Liver (tissue), 9 donors: Measurements from ENCODE around the gene XIAP. TPM values are rescaled to one million over a fixed set of nuclear protein-coding genes. Genes with fewer than 3 reads are reported as not detected.

Experiments
- DNase-seq: peaks from one replicate; pipeline ENCODE4 v3.0.0-alpha.2; 2017; ENCODE audit warnings: low spot score
- H3K27ac ChIP-seq, 2 donors: one replicate each; pipeline ENCODE4 v1.7.0; 2013; ENCODE audit warnings: inconsistent platforms in 2 of 2, low read length in 2 of 2, control low read depth in 1 of 2, low read depth in 1 of 2, mild to moderate bottlenecking in 1 of 2
- H3K27me3 ChIP-seq, 4 donors: one replicate each; pipeline versions ENCODE4 v1.6.1 to v1.7.0; 2013; ENCODE audit warnings: low read length in 3 of 4, inconsistent platforms in 1 of 4, mild to moderate bottlenecking in 1 of 4, moderate library complexity in 1 of 4; ENCODE audit not compliant: control insufficient read depth in 4 of 4, insufficient read depth in 4 of 4
- H3K36me3 ChIP-seq, 4 donors: one replicate each; pipeline versions ENCODE4 v1.6.1 to v1.7.0; 2013; ENCODE audit warnings: low read length in 3 of 4, mild to moderate bottlenecking in 3 of 4, low read depth in 1 of 4, moderate library complexity in 1 of 4; ENCODE audit not compliant: control insufficient read depth in 4 of 4, insufficient read depth in 3 of 4
- H3K4me1 ChIP-seq, 4 donors: one replicate each; pipeline versions ENCODE4 v1.6.1 to v1.7.0; 2013; ENCODE audit warnings: low read length in 3 of 4, mild to moderate bottlenecking in 3 of 4, moderate library complexity in 1 of 4; ENCODE audit not compliant: control insufficient read depth in 4 of 4, insufficient read depth in 4 of 4
- H3K4me3 ChIP-seq, 3 donors: one replicate each; pipeline versions ENCODE4 v1.6.1 to v1.7.0; 2013; ENCODE audit warnings: low read length in 3 of 3, control low read depth in 1 of 3, low read depth in 1 of 3, mild to moderate bottlenecking in 1 of 3
- H3K9ac ChIP-seq, 2 donors: one replicate each; pipeline ENCODE4 v1.7.0; 2013; ENCODE audit warnings: low read length in 2 of 2, mild to moderate bottlenecking in 2 of 2, moderate library complexity in 2 of 2, control low read depth in 1 of 2, low read depth in 1 of 2
- H3K9me3 ChIP-seq, 4 donors: one replicate each; pipeline versions ENCODE4 v1.6.1 to v1.7.0; 2013; ENCODE audit warnings: low read length in 3 of 4; ENCODE audit not compliant: control insufficient read depth in 4 of 4
- CTCF ChIP-seq: fragments of 150-350 bp; IDR thresholded peaks from 2 replicates; pipeline ENCODE4 v1.5.1; 2017; ENCODE audit warnings: improper control_type of control experiment, low read depth, low read length; ENCODE audit not compliant: missing input control
- EGR1 ChIP-seq, 2 donors: IDR thresholded peaks; 2 replicates each; pipeline ENCODE4 v1.6.1; 2016 to 2018; ENCODE audit warnings: antibody characterized with exemption in 2 of 2, low read depth in 2 of 2
- FOXA1 ChIP-seq: IDR thresholded peaks from 2 replicates; pipeline ENCODE4 v1.6.1; 2016; ENCODE audit warnings: antibody characterized with exemption
- FOXA2 ChIP-seq: IDR thresholded peaks from 2 replicates; pipeline ENCODE4 v1.6.1; 2016; ENCODE audit warnings: antibody characterized with exemption
- GABPA ChIP-seq, 2 donors: IDR thresholded peaks in 1 of 2; conservative IDR thresholded peaks in 1 of 2; 2 replicates each; pipeline ENCODE4 v1.6.1; 2016; ENCODE audit warnings: antibody characterized with exemption in 2 of 2, mild to moderate bottlenecking in 1 of 2, moderate library complexity in 1 of 2
- HNF4A ChIP-seq, 2 donors: conservative IDR thresholded peaks; 2 replicates each; pipeline ENCODE4 v1.6.1; 2016; ENCODE audit warnings: antibody characterized with exemption in 2 of 2, mild to moderate bottlenecking in 2 of 2
- HNF4G ChIP-seq: IDR thresholded peaks from 2 replicates; pipeline ENCODE4 v1.6.1; 2016; ENCODE audit warnings: antibody characterized with exemption
- JUND ChIP-seq, 2 donors: IDR thresholded peaks; 2 replicates each; pipeline ENCODE4 v1.6.1; 2016; ENCODE audit warnings: antibody characterized with exemption in 2 of 2
- NR2F2 ChIP-seq: IDR thresholded peaks from 2 replicates; pipeline ENCODE4 v1.6.1; 2016; ENCODE audit warnings: antibody characterized with exemption
- RAD21 ChIP-seq, 2 donors: IDR thresholded peaks; 2 replicates each; pipeline ENCODE4 v1.6.1; 2016; ENCODE audit warnings: antibody characterized with exemption in 2 of 2, mild to moderate bottlenecking in 2 of 2
- REST ChIP-seq: IDR thresholded peaks from 2 replicates; pipeline ENCODE4 v1.6.1; 2016; ENCODE audit warnings: antibody characterized with exemption, mild to moderate bottlenecking
- RXRA ChIP-seq, 2 donors: IDR thresholded peaks; 2 replicates each; pipeline ENCODE4 v1.6.1; 2017 to 2018; ENCODE audit warnings: antibody characterized with exemption in 2 of 2, mild to moderate bottlenecking in 1 of 2
- SP1 ChIP-seq: IDR thresholded peaks from 2 replicates; pipeline ENCODE4 v1.6.1; 2018; ENCODE audit warnings: antibody characterized with exemption, mild to moderate bottlenecking
- TAF1 ChIP-seq: conservative IDR thresholded peaks from 2 replicates; pipeline ENCODE4 v1.6.1; 2016; ENCODE audit warnings: antibody characterized with exemption, mild to moderate bottlenecking
- YY1 ChIP-seq: IDR thresholded peaks from 2 replicates; pipeline ENCODE4 v1.6.1; 2016; ENCODE audit warnings: antibody characterized with exemption, mild to moderate bottlenecking
- WGBS: extraction: QIAGEN DNeasy Blood & Tissue Kit; methylation state at CpG from one replicate; pipeline ENCODE4 v1.1.7; 2013; 5-methylcytosine and 5-hydroxymethylcytosine counted together
- polyA plus RNA-seq, 2 donors: library from polyadenylated mRNA; stranded (reverse) in 1 of 2; unstranded in 1 of 2; fragments of 200-250 nt in 1 of 2; fragments of >200 nt in 1 of 2; fragmentation: Nextera tagmentation in 1 of 2; extraction: Ambion mirVana in 1 of 2; gene quantifications; one replicate each; pipeline versions ENCODE4 v1.2.1 to v1.2.3, GENCODE V29; 2013 to 2015
- total RNA-seq, 2 donors: library from RNA; depleted of rRNA; stranded (reverse); fragments of >200 nt; gene quantifications; one replicate each; pipeline ENCODE4 v1.2.3, GENCODE V29; 2014
- TF ChIP-seq, protein P1 (sequence below): IDR thresholded peaks from 2 replicates; pipeline ENCODE4 v1.6.1; 2016; ENCODE audit warnings: antibody characterized with exemption
- TF ChIP-seq, protein P2 (sequence below): IDR thresholded peaks from 2 replicates; pipeline ENCODE4 v1.6.1; 2016; ENCODE audit warnings: antibody characterized with exemption
- TF ChIP-seq, protein P3 (sequence below): IDR thresholded peaks from 2 replicates; pipeline ENCODE4 v1.6.1; 2016; ENCODE audit warnings: antibody characterized with exemption
- donor health status: healthy.
- donor health status: healthy.
- donor health status: healthy.
- donor health status: healthy.
- donor health status: healthy.

Gene XIAP
- total and polyA plus RNA-seq, 4 donors, result 7.8 to 22.8 (median 15.6) TPM

GRCh38 chrX:123871309-123871708 is 11.5 kb downstream of the XIAP start:
- Histone ChIP-seq H3K36me3 (no peaks in the 10 kb centered on the region), H3K9me3 (no peaks in the 10 kb centered on the region), H3K4me1 (peaks cover 0 to 4% (median 1%) of the 10 kb centered on the region in 4 donors), H3K27me3 (no peaks in the 10 kb centered on the region), H3K27ac (no peak overlapping the region), H3K9ac (no peak overlapping the region), H3K4me3 (no peak overlapping the region)
- 67% methylated on average over 2 of the region's 2 CpGs for WGBS
- TF ChIP-seq REST (no peak), CTCF (no peak), HNF4G (no peak), NR2F2 (no peak), RXRA (IDR thresholded peaks at IDR 0.05) (no peak), FOXA1 (no peak), SP1 (no peak), RAD21 (IDR thresholded peaks at IDR 0.05) (no peak), YY1 (no peak), JUND (IDR thresholded peaks at IDR 0.05) (no peak), EGR1 (IDR thresholded peaks at IDR 0.05; ENCODE audit: low read depth in 2 of 2) (no peak), HNF4A (conservative IDR thresholded peaks at IDR 0.05) (no peak), TAF1 (no peak), GABPA (IDR thresholded peaks at IDR 0.05 in 1 of 2, conservative IDR thresholded peaks at IDR 0.05 in 1 of 2) (no peak), FOXA2 (no peak)
- TF ChIP-seq, protein P1, sequence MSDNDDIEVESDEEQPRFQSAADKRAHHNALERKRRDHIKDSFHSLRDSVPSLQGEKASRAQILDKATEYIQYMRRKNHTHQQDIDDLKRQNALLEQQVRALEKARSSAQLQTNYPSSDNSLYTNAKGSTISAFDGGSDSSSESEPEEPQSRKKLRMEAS, result no peak
- TF ChIP-seq, protein P2, sequence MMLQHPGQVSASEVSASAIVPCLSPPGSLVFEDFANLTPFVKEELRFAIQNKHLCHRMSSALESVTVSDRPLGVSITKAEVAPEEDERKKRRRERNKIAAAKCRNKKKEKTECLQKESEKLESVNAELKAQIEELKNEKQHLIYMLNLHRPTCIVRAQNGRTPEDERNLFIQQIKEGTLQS, result no peak
- TF ChIP-seq, protein P3, sequence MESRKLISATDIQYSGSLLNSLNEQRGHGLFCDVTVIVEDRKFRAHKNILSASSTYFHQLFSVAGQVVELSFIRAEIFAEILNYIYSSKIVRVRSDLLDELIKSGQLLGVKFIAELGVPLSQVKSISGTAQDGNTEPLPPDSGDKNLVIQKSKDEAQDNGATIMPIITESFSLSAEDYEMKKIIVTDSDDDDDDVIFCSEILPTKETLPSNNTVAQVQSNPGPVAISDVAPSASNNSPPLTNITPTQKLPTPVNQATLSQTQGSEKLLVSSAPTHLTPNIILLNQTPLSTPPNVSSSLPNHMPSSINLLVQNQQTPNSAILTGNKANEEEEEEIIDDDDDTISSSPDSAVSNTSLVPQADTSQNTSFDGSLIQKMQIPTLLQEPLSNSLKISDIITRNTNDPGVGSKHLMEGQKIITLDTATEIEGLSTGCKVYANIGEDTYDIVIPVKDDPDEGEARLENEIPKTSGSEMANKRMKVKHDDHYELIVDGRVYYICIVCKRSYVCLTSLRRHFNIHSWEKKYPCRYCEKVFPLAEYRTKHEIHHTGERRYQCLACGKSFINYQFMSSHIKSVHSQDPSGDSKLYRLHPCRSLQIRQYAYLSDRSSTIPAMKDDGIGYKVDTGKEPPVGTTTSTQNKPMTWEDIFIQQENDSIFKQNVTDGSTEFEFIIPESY, result no peak
- no peak for DNase-seq
